Measurements from ENCODE around the gene FNTB. TPM values are rescaled to one million over a fixed set of nuclear protein-coding genes. Genes with fewer than 3 reads are reported as not detected.

The FNTB gene
- polyA plus RNA-seq, 1 experiment, result 17.3 TPM

- Histone ChIP-seq H3K4me3 (ENCODE audit: low read depth, low read length) (no peak overlapping the region), H3K27me3 (ENCODE audit: control insufficient read depth, insufficient read depth, low read length) (no peaks in the 10 kb centered on the region), H3K27ac (ENCODE audit: low read depth, low read length) (no peak overlapping the region), H3K9me3 (ENCODE audit: control insufficient read depth, insufficient read depth, low read length) (no peaks in the 10 kb centered on the region)
- POLR2A ChIA-PET, result no interaction called here
- no peak for DNase-seq (ENCODE audit: low read depth, low spot score)
- CTCF ChIA-PET, result interaction anchor here (1.0 kb wide), 1 partner anchor 752 kb away, joined by 3 read pairs; no protein-coding TSS in a partner anchor
- TF ChIP-seq CTCF (IDR thresholded peaks at IDR 0.05; ENCODE audit: low read depth, low read length), result no peak
Observed at GRCh38 chr14:65072256-65072655, 85.6 kb downstream of the FNTB start.

- Histone ChIP-seq H3K27me3 (ENCODE audit: control insufficient read depth, insufficient read depth, low read length) (no peaks in the 10 kb centered on the region), H3K27ac (ENCODE audit: low read depth, low read length) (no peak overlapping the region), H3K4me3 (ENCODE audit: low read depth, low read length) (no peak overlapping the region), H3K9me3 (ENCODE audit: control insufficient read depth, insufficient read depth, low read length) (no peaks in the 10 kb centered on the region)
- ChIA-PET POLR2A (no interaction called here), CTCF (interaction anchor here (1.0 kb wide), 1 partner anchor 752 kb away, joined by 3 read pairs; no protein-coding TSS in a partner anchor)
- TF ChIP-seq CTCF (IDR thresholded peaks at IDR 0.05; ENCODE audit: low read depth, low read length), result no peak
- no peak for DNase-seq (ENCODE audit: low read depth, low spot score)
Observed at GRCh38 chr14:65072937-65073336, 86.2 kb downstream of the FNTB start.

DNA sequence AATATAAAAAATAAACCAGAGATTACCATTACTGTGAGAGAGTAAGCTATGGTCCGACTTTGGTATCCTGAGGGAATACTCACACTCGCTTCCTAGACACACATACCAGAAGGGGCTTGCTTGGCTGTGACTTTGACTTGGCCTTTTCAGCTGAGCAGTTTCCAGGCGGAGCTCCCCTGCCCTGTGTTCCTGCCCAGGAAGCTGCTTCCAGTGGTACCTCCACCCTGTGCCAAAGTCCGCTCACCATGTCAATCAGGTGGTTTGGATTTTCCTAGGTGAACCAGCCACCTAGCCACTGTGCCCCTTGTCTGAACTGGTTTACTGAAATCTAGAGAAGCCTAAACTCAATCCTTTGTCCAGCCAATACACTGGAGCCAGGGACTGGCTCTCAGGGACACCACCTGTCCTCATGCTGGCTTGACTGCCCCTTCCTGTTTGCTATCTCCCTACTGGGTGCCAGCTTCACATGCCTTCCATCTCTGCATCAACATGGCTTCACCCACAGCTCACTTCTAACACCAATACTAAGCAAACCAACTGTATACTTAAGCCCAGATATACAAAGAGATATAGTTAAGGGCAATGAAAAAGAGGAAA is 87.0 kb downstream of the FNTB start:
- DNase-seq (ENCODE audit: low read depth, low spot score), result no peak
- Histone ChIP-seq H3K9me3 (ENCODE audit: control insufficient read depth, insufficient read depth, low read length) (no peaks in the 10 kb centered on the region), H3K27ac (ENCODE audit: low read depth, low read length) (no peak overlapping the region), H3K4me3 (ENCODE audit: low read depth, low read length) (no peak overlapping the region), H3K27me3 (ENCODE audit: control insufficient read depth, insufficient read depth, low read length) (no peaks in the 10 kb centered on the region)
- ChIA-PET POLR2A (no interaction called here), CTCF (no interaction called here)
- TF ChIP-seq CTCF (IDR thresholded peaks at IDR 0.05; ENCODE audit: low read depth, low read length), result no peak

DNA sequence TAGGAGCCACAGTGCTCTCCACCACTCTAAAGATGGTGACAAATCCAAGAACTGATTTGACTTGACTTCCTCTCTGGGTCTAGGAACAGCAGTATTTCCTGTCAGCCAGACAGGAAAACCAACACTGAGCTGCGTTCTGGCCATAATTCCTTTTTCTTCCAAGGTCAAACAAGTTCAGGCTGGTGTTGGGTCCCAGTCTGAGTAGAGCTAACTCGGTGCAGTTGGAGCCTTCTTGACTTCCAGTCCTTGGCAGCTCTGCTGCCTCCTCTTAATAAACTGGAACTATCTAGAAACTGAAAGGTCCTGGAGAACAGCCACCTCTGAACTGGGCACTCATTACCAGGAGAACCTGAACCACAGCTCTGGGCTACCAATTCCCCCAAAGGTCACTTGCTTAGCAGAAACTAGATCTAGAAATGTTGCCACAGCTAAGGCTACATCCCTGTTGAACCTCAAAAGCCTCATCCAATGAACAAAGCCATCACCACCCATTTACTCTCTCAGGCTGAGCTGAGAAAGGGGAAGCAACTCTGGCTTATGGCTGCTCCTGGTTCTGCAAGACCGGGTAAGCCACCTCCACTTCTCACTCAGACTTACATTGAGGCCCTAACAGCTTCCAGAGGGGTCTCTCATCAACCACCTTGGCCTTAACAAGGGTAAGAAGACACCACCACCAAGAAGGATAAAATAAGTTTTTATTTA is 87.9 kb downstream of the FNTB start:
- Histone ChIP-seq H3K27me3 (ENCODE audit: control insufficient read depth, insufficient read depth, low read length) (no peaks in the 10 kb centered on the region), H3K9me3 (ENCODE audit: control insufficient read depth, insufficient read depth, low read length) (no peaks in the 10 kb centered on the region), H3K4me3 (ENCODE audit: low read depth, low read length) (no peak overlapping the region), H3K27ac (ENCODE audit: low read depth, low read length) (no peak overlapping the region)
- ChIA-PET CTCF (interaction anchor here (0.5 kb wide), 1 partner anchor 45 kb away, joined by 4 read pairs; no protein-coding TSS in a partner anchor), POLR2A (no interaction called here)
- TF ChIP-seq CTCF (IDR thresholded peaks at IDR 0.05; ENCODE audit: low read depth, low read length), result no peak
- no peak for DNase-seq (ENCODE audit: low read depth, low spot score)

- no peak for TF ChIP-seq CTCF (IDR thresholded peaks at IDR 0.05; ENCODE audit: low read depth, low read length)
- ChIA-PET CTCF (no interaction called here), POLR2A (interaction anchor here (0.6 kb wide), 2 partner anchors 8 to 87 kb away, joined by 5 to 8 read pairs; no protein-coding TSS in a partner anchor)
- H3K27me3 ChIP-seq (ENCODE audit: control insufficient read depth, insufficient read depth, low read length), result no peaks in the 10 kb centered on the region
- no peak overlapping the region for H3K27ac ChIP-seq (ENCODE audit: low read depth, low read length)
- no peak for DNase-seq (ENCODE audit: low read depth, low spot score)
- H3K9me3 ChIP-seq (ENCODE audit: control insufficient read depth, insufficient read depth, low read length), result no peaks in the 10 kb centered on the region
- H3K4me3 ChIP-seq (ENCODE audit: low read depth, low read length), result no peak overlapping the region
Observed at GRCh38 chr14:65075628-65076325, 89.1 kb downstream of the FNTB start.
